HUDEP-2 (cell line): ENCODE results near the gene ABCG1.

Source experiments
- DNase-seq, 76 experiments: peaks; one replicate each; lab custom pipeline; 2025; ENCODE audit not compliant: unreplicated experiment in 76 of 76; lab: John Stamatoyannopoulos, UW

Gene ABCG1

GRCh38 chr21:42341776-42342542 lies 123.0 kb downstream of the ABCG1 start:
- DNase-seq = no peak

DNA sequence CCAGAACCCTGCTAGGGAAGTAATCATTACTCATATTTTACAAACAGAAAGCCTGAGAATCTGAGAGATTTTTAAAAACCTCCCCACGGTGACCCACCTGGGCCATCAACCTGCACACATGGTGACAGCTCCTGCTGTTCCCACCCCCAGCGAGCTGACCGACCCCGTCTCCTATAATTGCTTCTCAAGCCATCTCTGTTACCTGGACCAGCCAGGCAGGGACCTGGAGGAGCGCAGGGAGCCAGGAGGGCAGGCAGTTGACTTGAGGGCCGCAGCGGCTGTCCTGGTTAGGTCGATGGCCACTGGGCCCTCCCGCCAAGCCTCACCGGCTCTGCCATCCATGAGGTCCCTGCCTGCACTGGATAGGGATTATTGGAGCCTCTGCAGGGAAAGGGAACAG lies 124.2 kb downstream of the ABCG1 start:
- no peak for DNase-seq

DNA sequence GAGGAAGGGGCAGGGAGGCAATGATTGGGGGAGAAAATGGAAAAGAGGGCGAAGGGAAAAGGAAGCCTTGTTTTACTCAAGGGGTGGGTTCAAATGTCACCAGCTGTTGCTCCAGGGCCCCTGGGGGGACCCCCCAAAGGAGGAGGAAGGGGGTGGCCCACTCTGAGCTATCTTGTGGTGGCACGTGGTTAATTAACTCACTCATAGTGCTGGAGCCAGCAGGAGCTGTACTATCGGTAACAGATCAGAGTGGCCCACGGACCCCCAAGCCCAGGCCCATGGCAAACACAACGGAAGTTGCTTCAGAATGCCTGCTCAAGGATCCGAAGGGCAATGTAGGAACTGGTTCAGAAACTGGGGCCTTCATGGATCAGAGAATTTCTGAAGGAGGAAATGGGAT lies 124.6 kb downstream of the ABCG1 start:
- no peak for DNase-seq

DNA sequence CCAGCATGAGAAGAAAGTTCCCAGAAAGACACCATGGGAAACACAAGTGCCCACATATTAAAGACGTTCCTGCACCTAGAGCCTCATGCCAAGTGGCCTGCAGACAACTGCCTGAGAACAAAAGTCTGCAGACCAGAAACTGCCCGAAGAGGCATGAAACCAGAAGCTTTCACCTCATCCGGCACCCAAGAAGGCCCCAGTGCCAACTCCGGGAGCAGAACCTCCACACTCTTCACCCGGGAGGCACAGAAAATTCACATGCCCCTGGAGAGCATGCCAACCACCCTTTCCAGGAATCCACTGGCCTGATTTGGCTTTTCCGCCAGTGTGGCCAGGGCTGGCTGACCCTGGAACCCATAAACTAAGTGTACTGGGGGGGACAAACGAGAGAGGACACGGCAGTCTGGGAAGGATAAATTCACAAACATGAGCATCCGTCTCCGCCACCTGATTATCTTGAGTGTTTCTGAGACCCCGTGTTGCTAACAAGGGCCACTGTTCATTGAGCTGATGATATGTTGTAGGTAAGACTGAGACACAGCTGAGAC lies 125.1 kb downstream of the ABCG1 start:
- DNase-seq = no peak

DNA sequence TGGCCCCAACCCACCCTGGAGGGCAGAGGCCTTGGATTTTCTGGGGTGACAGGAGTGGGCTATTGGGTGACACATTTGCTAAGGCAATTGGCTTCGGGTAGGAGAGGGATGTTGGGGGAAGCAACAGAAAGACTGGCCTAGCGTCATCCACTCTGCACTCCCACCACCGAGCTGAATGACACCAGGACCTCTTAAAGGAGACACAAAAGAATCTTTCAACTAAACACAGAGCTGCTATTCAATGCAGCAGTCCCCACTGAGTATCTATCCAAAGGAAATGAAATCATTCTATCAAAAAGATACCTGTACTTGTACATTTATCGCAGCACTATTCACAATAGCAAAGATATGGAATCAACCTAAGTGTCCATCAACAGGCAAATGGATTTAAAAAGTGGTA lies 125.7 kb downstream of the ABCG1 start:
- DNase-seq = no peak

DNA sequence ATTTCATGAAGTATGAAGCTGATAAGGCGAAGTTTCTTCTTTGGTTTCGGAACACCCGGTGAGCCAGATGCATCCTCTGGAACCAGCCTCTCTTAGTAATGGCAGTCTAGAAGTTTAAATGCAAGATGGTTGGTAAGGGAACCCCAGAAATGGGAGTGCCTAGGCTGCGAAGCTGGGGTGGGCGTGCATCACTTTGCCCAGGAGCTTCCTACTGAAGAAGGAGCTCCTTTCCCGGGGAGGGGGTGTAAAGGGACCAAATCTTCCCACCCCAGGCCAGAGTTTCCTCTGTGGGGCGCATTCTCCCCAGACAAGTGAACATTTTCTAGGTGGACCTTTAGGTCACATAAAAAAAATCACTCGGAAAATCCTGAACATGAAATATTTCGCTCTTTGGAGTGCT lies 127.5 kb downstream of the ABCG1 start:
- no peak for DNase-seq
